GM10248 (cell line): ENCODE measurements around the gene ITGA11.

Source experiments
- CTCF ChIA-PET: fragments of 300-600 bp; sonication (Branson Sonifier 250); formaldehyde crosslinking; extraction: SDS; loops from one replicate; lab custom pipeline; 2021; ENCODE audit warnings: antibody characterized with exemption; lab: Yijun Ruan, JAX
- POLR2A ChIA-PET: fragments of 350-650 bp; sonication (Branson Sonifier 250); formaldehyde crosslinking; extraction: SDS; loops from one replicate; lab custom pipeline; 2020; ENCODE audit warnings: antibody characterized with exemption; lab: Yijun Ruan, JAX
- DNase-seq: peaks from one replicate; pipeline ENCODE4 v3.0.0; 2012; ENCODE audit errors: extremely low spot score
- TF ChIP-seq, protein P1 (sequence below): IDR thresholded peaks from 2 replicates; pipeline ENCODE4 v1.5.1; 2012; ENCODE audit warnings: mild to moderate bottlenecking, low read depth; ENCODE audit errors: extremely low read depth, missing control alignments, control extremely low read depth

The ITGA11 gene

DNA sequence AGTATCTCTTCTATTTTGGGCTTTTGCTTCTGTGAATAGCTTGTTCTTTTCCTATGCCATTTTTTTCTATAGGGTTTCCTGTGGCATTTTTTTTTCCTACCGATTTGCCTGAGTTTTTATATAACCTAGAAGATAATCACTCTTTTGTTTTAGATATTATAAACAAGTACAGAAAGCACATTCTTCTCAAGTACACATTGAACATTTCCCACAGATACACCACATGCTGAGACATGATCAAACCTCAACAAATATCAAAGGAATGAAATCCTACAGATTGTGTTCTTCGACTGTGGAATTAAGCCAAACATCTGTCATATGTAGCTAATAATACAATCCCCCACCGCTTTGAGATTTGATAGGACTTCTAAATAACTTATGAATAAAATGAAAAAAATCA lies 163.6 kb downstream of the ITGA11 start:
- DNase-seq = no peak
- ChIA-PET CTCF (interaction anchor here (1.7 kb wide), 1 partner anchor 16 kb away, joined by 5 read pairs; no protein-coding TSS in a partner anchor), POLR2A (no interaction called here)
- TF ChIP-seq, protein P1, sequence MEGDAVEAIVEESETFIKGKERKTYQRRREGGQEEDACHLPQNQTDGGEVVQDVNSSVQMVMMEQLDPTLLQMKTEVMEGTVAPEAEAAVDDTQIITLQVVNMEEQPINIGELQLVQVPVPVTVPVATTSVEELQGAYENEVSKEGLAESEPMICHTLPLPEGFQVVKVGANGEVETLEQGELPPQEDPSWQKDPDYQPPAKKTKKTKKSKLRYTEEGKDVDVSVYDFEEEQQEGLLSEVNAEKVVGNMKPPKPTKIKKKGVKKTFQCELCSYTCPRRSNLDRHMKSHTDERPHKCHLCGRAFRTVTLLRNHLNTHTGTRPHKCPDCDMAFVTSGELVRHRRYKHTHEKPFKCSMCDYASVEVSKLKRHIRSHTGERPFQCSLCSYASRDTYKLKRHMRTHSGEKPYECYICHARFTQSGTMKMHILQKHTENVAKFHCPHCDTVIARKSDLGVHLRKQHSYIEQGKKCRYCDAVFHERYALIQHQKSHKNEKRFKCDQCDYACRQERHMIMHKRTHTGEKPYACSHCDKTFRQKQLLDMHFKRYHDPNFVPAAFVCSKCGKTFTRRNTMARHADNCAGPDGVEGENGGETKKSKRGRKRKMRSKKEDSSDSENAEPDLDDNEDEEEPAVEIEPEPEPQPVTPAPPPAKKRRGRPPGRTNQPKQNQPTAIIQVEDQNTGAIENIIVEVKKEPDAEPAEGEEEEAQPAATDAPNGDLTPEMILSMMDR = no peak

DNA sequence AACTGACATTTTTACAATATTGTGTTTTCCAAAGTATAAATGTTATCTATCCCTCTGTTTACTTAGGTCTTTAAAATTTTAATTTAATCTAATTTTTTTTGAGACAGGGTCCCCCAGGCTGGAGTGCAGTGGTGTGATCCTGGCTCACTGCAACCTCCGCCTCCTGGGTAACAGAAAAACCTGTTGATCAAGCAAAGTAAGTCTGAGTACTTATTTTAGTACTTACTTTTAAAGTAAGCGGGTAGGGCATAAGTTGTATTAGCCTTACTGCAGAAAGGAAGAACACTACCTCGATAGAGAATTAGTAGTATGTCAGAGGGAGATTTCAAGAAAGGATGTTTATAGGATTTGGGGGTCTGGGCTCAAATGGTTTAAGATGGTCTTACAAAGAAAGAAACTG lies 166.3 kb downstream of the ITGA11 start:
- no peak for DNase-seq
- POLR2A ChIA-PET = no interaction called here

DNA sequence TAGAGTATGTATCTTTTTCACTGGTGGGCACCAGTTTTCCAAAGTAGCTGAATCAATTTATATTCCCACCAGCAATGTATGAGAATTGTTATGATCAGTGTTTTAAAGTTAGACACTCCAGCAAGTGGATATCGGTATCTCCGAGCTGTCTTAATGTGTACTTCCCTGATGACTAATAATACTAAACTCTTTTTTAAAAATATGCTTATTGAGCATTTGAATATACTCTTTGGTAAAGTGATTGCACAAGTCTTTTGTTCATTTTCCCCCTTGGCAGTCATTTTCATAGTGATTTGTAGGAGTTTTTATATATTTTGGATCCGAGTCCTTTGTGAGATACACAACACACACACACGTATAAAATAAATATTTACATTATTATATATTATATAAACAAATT lies 166.9 kb downstream of the ITGA11 start:
- ChIA-PET POLR2A (no interaction called here), CTCF (interaction anchor here (1.1 to 2.9 kb wide), 3 partner anchors 12 to 41 kb away, joined by 3 to 16 read pairs (median 3); no protein-coding TSS in a partner anchor)
- DNase-seq = no peak
- TF ChIP-seq, protein P1 = no peak

More for the DNA sequence above, 166.3 kb downstream of the ITGA11 start:
- CTCF ChIA-PET = interaction anchor here (1.1 to 2.9 kb wide), 2 partner anchors 13 to 20 kb away, joined by 3 to 16 read pairs; no protein-coding TSS in a partner anchor
- TF ChIP-seq, protein P1 = no peak

DNA sequence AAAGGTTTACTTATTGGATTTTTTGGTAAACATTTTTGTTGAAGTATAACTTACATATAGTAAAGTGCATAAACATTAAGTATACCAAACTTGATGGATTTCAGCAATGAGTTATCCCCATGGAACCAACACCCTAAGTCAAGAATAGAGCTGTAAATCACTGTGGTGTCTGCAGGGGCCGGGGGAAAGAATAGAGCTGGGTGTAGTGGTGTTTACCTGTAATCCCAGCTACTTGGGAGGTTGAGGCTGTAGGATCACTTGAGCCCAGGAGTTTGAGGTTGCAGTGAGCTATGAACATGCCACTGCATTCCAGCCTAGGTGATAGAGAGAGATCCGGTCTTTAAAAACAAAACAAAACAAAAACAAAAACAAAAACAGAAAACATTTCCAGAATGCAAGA lies 167.7 kb downstream of the ITGA11 start:
- ChIA-PET CTCF (interaction anchor here (0.8 to 2.9 kb wide), 4 partner anchors 11 to 42 kb away, joined by 3 to 16 read pairs (median 3); no protein-coding TSS in a partner anchor), POLR2A (no interaction called here)
- TF ChIP-seq, protein P1 = no peak
- DNase-seq = no peak

DNA sequence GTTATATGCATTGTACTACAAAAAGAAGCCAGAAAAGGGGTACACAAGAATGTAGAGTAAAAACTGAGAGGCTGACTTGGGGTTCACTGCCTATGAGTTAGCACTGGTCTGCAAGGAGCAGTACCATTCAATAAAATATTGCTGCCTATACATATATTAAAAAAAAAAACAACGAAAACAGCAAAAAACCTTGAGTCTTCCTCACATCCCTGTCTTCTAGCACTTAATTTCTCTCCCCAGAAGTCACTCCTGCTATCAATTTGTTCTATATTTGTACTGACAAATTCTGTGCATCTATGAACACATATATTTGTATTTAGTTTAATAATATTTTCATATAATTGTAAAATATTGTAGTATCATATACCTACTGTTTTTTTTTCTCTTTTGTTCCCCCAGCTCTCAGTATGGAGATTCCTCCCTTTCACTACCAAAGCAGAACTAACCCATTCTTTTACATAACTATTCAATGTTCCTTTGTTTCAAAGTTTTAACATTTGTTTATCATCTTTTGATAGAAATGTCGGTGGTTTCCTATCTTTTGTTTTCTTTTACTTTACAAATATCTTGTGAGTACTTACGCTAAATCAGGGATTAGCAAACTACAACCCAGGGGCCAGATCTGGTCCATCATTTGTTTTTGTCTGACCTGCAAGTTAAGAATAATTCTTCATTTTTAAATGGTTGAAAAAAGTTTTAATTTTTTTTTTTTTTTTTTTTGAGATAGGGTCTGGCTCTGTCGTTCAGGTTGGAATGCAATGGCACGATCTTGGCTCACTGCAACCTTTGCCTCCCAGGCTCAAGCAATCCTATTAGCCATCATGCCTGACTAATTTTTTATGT lies 169.2 kb downstream of the ITGA11 start:
- TF ChIP-seq, protein P1 = no peak
- no peak for DNase-seq
- ChIA-PET POLR2A (no interaction called here), CTCF (interaction anchor here (0.7 to 2.9 kb wide), 6 partner anchors 10 to 297 kb away, joined by 3 to 16 read pairs (median 3); no protein-coding TSS in a partner anchor)

DNA sequence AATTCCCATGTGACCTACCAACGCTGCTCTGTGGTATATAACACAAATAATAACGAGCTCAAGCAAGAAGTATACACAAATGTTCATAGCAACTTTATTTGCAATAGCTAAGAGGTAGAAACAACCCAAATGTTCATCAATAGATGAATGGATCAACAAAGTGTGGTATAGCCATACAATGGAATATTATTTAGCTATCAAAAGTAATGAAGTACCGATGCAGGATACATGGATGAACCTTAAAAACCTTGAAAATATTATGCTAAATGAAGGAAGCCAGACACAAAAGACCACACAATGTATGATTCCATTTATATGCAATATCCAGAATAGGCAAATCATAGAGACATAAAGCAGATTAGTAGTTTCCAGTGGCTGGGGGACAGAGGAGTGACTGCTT lies 170.0 kb downstream of the ITGA11 start:
- POLR2A ChIA-PET = no interaction called here
- no peak for DNase-seq
- TF ChIP-seq, protein P1 = no peak
- CTCF ChIA-PET = interaction anchor here (1.0 to 1.3 kb wide), 3 partner anchors 9 to 298 kb away, joined by 3 to 5 read pairs (median 3); no protein-coding TSS in a partner anchor
